Measurements from ENCODE around the gene GPR162. TPM values are rescaled to one million over a fixed set of nuclear protein-coding genes. Genes with fewer than 3 reads are reported as not detected.

Gene GPR162
- polyA plus RNA-seq, 3 donors: 15.1 to 81.7 (median 16.0) TPM

DNA sequence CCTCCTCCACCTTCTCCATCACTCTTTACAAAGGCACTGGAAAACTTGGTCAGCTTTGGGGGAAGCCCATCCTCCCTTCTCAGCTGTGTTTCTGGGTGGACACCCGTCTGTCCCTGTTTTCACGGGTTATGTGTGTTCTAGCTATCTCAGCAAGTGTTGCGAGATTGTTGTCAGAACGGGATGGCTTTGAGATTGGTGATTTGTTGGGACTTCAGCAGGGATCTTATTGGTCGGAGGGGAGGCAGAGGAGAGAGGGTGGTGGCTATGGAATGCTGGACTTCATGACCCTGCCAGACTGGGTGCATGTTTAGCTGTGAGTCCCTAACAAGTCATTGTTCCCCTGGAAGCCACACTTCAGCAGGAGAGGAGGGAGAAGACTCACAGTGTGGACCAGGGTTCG lies 32.4 kb downstream of the GPR162 start:
- Histone ChIP-seq H3K27ac (ENCODE audit: low read depth in 1 of 2, low read length in 2 of 2) (no peak overlapping the region), H3K4me3 (replicated peaks in 1 of 3; ENCODE audit: low read depth in 2 of 3, low read length in 3 of 3) (no peak overlapping the region), H2AFZ (ENCODE audit: insufficient read depth, low read depth, low read length, poor library complexity, severe bottlenecking) (no peak overlapping the region), H3K36me3 (replicated peaks in 1 of 2; ENCODE audit: control insufficient read depth in 1 of 2, insufficient read depth in 2 of 2, low read length in 2 of 2) (peaks cover 40 to 49% of the 10 kb centered on the region in 2 donors), H3K4me2 (replicated peaks; ENCODE audit: extremely low read depth, low read length, poor library complexity, severe bottlenecking) (no peak overlapping the region), H3K4me1 (ENCODE audit: control insufficient read depth in 1 of 2, insufficient read depth in 2 of 2, low read length in 2 of 2) (peaks cover 29 to 35% of the 10 kb centered on the region in 2 donors), H3K79me2 (ENCODE audit: insufficient read depth, low read length) (peaks cover 46% of the 10 kb centered on the region), H3K27me3 (ENCODE audit: control insufficient read depth in 2 of 2, insufficient read depth in 2 of 2, low read length in 2 of 2) (no peaks in the 10 kb centered on the region), H4K20me1 (ENCODE audit: insufficient read depth, low read length) (peaks cover 9% of the 10 kb centered on the region), H3K9me3 (replicated peaks in 1 of 2; ENCODE audit: control insufficient read depth in 1 of 2, insufficient read depth in 1 of 2, low read length in 2 of 2) (no peaks in the 10 kb centered on the region), H3K9ac (ENCODE audit: insufficient read depth, low read length, poor library complexity, severe bottlenecking) (no peak overlapping the region)
- Mint-ChIP-seq H3K9me3 (peaks cover 0 to 1% (median 0%) of the 10 kb centered on the region in 7 donors), H3K4me1 (peaks cover 27% of the 10 kb centered on the region), H3K27me3 (ENCODE audit: low read depth in 3 of 3) (no peaks in the 10 kb centered on the region), H3K36me3 (peaks cover 46 to 49% of the 10 kb centered on the region in 2 donors), H3K27ac (no peak overlapping the region), H3K4me3 (no peak overlapping the region)
- intact Hi-C loops (cut with micrococcal nuclease): loop anchor here in 1 of 2 donors (10.0 kb wide), 1 partner anchor 51 kb away; the partner anchor contains the start of gene LRRC23
- no peak for DNase-seq
- TF ChIP-seq, protein P1, sequence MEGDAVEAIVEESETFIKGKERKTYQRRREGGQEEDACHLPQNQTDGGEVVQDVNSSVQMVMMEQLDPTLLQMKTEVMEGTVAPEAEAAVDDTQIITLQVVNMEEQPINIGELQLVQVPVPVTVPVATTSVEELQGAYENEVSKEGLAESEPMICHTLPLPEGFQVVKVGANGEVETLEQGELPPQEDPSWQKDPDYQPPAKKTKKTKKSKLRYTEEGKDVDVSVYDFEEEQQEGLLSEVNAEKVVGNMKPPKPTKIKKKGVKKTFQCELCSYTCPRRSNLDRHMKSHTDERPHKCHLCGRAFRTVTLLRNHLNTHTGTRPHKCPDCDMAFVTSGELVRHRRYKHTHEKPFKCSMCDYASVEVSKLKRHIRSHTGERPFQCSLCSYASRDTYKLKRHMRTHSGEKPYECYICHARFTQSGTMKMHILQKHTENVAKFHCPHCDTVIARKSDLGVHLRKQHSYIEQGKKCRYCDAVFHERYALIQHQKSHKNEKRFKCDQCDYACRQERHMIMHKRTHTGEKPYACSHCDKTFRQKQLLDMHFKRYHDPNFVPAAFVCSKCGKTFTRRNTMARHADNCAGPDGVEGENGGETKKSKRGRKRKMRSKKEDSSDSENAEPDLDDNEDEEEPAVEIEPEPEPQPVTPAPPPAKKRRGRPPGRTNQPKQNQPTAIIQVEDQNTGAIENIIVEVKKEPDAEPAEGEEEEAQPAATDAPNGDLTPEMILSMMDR (IDR thresholded peaks at IDR 0.05): no peak
- WGBS (ENCODE audit: insufficient coverage): 97% methylated on average over 5 of the region's 6 CpGs

DNA sequence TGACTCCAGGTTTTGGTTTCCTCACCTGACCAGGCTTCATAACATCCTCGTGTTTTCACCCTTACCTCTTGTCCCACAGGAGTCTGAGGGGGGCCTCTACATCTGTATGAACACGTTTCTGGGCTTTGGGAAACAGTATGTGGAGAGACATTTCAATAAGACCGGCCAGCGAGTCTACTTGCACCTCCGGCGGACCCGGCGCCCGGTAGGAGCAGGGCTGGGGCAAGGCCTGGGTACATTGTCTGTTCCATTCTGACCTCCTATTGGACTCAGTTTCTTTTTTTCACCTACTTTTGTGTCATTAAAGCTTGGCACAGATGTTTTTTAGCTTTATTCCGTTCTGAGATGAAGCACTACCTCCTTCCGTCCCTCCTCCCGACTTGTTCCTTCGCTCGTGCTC lies 33.7 kb downstream of the GPR162 start:
- no peak for DNase-seq
- Histone ChIP-seq H4K20me1 (ENCODE audit: insufficient read depth, low read length) (peaks cover 9% of the 10 kb centered on the region), H3K27ac (ENCODE audit: low read depth in 1 of 2, low read length in 2 of 2) (no peak overlapping the region), H3K9me3 (replicated peaks in 1 of 2; ENCODE audit: control insufficient read depth in 1 of 2, insufficient read depth in 1 of 2, low read length in 2 of 2) (no peaks in the 10 kb centered on the region), H3K27me3 (ENCODE audit: control insufficient read depth in 2 of 2, insufficient read depth in 2 of 2, low read length in 2 of 2) (no peaks in the 10 kb centered on the region), H3K4me3 (replicated peaks in 1 of 3; ENCODE audit: low read depth in 2 of 3, low read length in 3 of 3) (no peak overlapping the region), H3K79me2 (ENCODE audit: insufficient read depth, low read length) (peaks cover 33% of the 10 kb centered on the region), H3K4me1 (ENCODE audit: control insufficient read depth in 1 of 2, insufficient read depth in 2 of 2, low read length in 2 of 2) (peaks cover 20 to 25% of the 10 kb centered on the region in 2 donors), H3K4me2 (replicated peaks; ENCODE audit: extremely low read depth, low read length, poor library complexity, severe bottlenecking) (no peak overlapping the region), H2AFZ (ENCODE audit: insufficient read depth, low read depth, low read length, poor library complexity, severe bottlenecking) (no peak overlapping the region), H3K9ac (ENCODE audit: insufficient read depth, low read length, poor library complexity, severe bottlenecking) (no peak overlapping the region), H3K36me3 (replicated peaks in 1 of 2; ENCODE audit: control insufficient read depth in 1 of 2, insufficient read depth in 2 of 2, low read length in 2 of 2) (peaks cover 50 to 57% of the 10 kb centered on the region in 2 donors)
- intact Hi-C loops (cut with micrococcal nuclease): loop anchor here in 1 of 2 donors (5.0 to 10.0 kb wide), 2 partner anchors 49 to 117 kb away; partner anchors contain the start of genes EMG1, LRRC23 and PHB2
- peaks cover 19% of the 10 kb centered on the region for H3K4me1 Mint-ChIP-seq
- TF ChIP-seq, protein P1 (IDR thresholded peaks at IDR 0.05): no peak
- H3K9me3 Mint-ChIP-seq: peaks cover 0 to 1% (median 0%) of the 10 kb centered on the region in 7 donors
- no peaks in the 10 kb centered on the region for H3K27me3 Mint-ChIP-seq (ENCODE audit: low read depth in 3 of 3)
- no peak overlapping the region for H3K4me3 Mint-ChIP-seq
- H3K36me3 Mint-ChIP-seq: peaks cover 56% of the 10 kb centered on the region in 2 donors
- WGBS (ENCODE audit: insufficient coverage): 96% methylated on average over 12 of the region's 14 CpGs
- no peak overlapping the region for H3K27ac Mint-ChIP-seq

Measured in CD14-positive monocyte (primary cell).